OCI-LY3 (cell line): ENCODE data around the gene TRIP11.

ENCODE experiments used
- H2AFZ ChIP-seq: fragments of 200-600, 300-600 bp; shearing (Covaris generic); 2 replicates; pipeline ENCODE4 v1.6.0; 2014; ENCODE audit warnings: antibody characterized with exemption, low read depth, low read length
- H3K27ac ChIP-seq: fragments of 200-600, 300-600 bp; sonication (generic); 2 replicates; pipeline ENCODE4 v1.5.1; 2014; ENCODE audit warnings: mild to moderate bottlenecking, low read length, moderate library complexity, mixed read lengths
- H3K27me3 ChIP-seq: fragments of 200-600, 300-600 bp; sonication (generic); 2 replicates; pipeline ENCODE4 v1.6.1; 2014; ENCODE audit warnings: low read depth, low read length, mixed read lengths
- H3K36me3 ChIP-seq: fragments of 200-600, 300-600 bp; sonication (generic); replicated peaks from 2 replicates; pipeline ENCODE3; 2014; ENCODE audit warnings: low read depth, low read length, mixed read lengths
- H3K4me1 ChIP-seq: fragments of 300-600, 200-600 bp; sonication (generic); 2 replicates; pipeline ENCODE4 v1.6.1; 2014; ENCODE audit warnings: low read length, mixed read lengths
- H3K4me2 ChIP-seq: fragments of 200-600, 300-600 bp; sonication (generic); 2 replicates; pipeline ENCODE4 v1.6.1; 2014; ENCODE audit warnings: low read length, mixed read lengths
- H3K4me3 ChIP-seq: fragments of 300-600, 200-600 bp; sonication (generic); 2 replicates; pipeline ENCODE4 v1.5.1; 2014; ENCODE audit warnings: antibody characterized with exemption, mild to moderate bottlenecking, low read length, moderate library complexity
- H3K79me2 ChIP-seq: fragments of 300-600, 200-600 bp; shearing (Covaris generic); 2 replicates; pipeline ENCODE4 v1.6.1; 2014; ENCODE audit warnings: mild to moderate bottlenecking, low read length, mixed read lengths
- H3K9ac ChIP-seq: fragments of 300-600, 200-600 bp; shearing (Covaris generic); 2 replicates; pipeline ENCODE4 v1.6.0; 2014; ENCODE audit warnings: mild to moderate bottlenecking, low read length, moderate library complexity
- H3K9me3 ChIP-seq: fragments of 200-600, 300-600 bp; shearing (Covaris generic); 2 replicates; pipeline ENCODE4 v1.6.1; 2014; ENCODE audit warnings: low read length, mixed read lengths; ENCODE audit not compliant: insufficient read depth
- H4K20me1 ChIP-seq: fragments of 200-600, 300-600 bp; sonication (generic); 2 replicates; pipeline ENCODE4 v1.6.1; 2016; ENCODE audit warnings: low read length, mixed read lengths; ENCODE audit not compliant: insufficient read depth
- CTCF ChIP-seq: fragments of 200-600, 300-600 bp; sonication (generic); IDR thresholded peaks from 2 replicates; pipeline ENCODE4 v1.5.1; 2014; ENCODE audit warnings: antibody characterized with exemption, low read length, low read depth
- EZH2phosphoT487 ChIP-seq: fragments of 200-600 bp; shearing (Covaris generic); IDR thresholded peaks from 2 replicates; pipeline ENCODE4 v1.6.1; 2018; ENCODE audit warnings: antibody characterized with exemption, mixed run types, low read depth

The TRIP11 gene

DNA sequence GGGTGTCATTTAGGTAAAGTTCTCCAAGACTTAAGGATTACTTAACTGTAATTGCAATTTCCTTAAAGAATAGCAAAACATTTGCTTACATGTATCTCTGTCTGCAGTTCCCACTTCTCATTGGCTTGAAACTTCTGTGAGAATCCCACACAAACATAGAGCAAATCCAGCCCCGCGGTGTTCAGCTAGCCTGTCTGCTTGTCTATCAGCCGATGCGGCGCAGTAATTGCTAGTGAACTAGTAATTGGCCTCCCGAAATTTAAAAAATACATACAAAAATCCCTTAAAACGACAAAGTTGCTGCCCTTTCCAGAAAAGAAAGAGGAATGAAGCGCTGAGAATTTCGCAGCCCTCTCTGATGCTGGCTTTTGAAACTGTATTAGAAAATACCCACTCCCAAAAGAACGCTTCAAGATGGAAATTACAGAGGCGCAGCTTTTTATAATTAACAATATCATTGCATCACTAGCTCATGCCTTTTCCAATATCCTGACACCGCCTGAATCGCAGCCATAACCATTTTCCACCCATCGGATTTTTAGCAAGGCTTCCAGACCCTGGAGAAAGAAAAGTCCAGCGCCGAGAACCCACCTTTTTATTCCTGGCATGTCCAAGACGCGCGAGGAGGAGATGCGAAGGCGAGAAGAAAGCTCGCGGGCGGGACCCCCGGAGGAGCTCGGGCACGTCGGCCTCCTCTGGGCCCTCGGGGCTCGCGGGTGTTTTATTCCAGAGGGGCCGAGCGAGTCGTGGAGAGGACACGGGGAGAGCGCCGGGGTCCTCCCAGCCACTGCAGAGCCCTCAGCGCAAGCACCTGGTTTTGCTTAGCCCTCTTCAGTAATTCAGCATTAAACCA lies 93.0 kb downstream of the TRIP11 start:
- no peak overlapping the region for H3K9ac ChIP-seq
- H3K79me2 ChIP-seq = no peaks in the 10 kb centered on the region
- H2AFZ ChIP-seq = no peak overlapping the region
- no peaks in the 10 kb centered on the region for H4K20me1 ChIP-seq
- no peaks in the 10 kb centered on the region for H3K9me3 ChIP-seq
- H3K36me3 ChIP-seq = no peaks in the 10 kb centered on the region
- no peaks in the 10 kb centered on the region for H3K27me3 ChIP-seq
- TF ChIP-seq EZH2phosphoT487 = no peak
- no peak for TF ChIP-seq CTCF
- H3K4me3 ChIP-seq = no peak overlapping the region
- no peaks in the 10 kb centered on the region for H3K4me1 ChIP-seq
- H3K4me2 ChIP-seq = no peak overlapping the region
- H3K27ac ChIP-seq = no peak overlapping the region

DNA sequence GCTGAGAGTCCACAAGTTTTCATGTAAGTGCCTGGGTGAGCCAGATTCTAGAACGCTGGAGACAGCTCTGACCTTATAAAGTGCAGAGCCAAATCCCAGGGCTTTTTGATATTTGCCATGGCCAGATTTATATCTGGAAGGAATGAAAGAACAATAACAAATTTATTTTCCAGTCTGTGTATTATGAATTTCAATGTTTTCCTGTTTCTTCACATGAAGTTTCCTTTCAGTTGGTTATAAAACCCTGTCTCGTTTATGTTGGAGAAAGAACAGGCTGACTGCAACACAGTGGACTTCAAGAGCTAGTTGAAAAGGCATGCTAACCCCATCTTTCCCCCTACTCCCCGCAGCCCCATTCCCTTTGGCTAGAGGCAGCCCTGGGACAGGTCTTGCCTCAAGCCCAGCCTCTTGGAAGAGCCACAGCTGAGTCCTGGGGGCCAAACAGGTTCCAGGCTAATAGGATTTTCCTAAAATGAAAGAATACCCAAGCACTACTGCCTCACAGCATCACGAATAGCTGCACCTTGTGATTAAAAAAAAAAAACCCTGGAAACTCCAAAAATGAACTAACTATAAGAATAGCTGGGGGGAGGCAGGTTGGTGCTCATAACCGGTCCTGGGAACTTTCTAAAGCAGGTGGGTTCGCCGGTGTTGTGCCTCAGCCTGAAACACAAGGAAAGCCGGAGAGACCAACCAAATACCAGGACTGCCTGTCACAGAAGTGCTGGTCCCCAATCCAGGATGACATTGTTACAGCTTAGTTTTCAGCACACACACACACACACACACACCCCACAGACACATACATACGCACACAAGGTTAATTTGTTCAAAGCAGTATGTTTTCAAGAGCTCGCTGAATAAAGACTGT lies 93.9 kb downstream of the TRIP11 start:
- no peak overlapping the region for H3K27ac ChIP-seq
- no peak overlapping the region for H2AFZ ChIP-seq
- no peak overlapping the region for H3K9ac ChIP-seq
- TF ChIP-seq CTCF = no peak
- TF ChIP-seq EZH2phosphoT487 = no peak
- H3K27me3 ChIP-seq = no peaks in the 10 kb centered on the region
- H3K4me3 ChIP-seq = no peak overlapping the region
- no peak overlapping the region for H3K4me2 ChIP-seq
- no peaks in the 10 kb centered on the region for H3K79me2 ChIP-seq
- H3K4me1 ChIP-seq = no peaks in the 10 kb centered on the region
- no peaks in the 10 kb centered on the region for H3K36me3 ChIP-seq
- no peaks in the 10 kb centered on the region for H3K9me3 ChIP-seq
- H4K20me1 ChIP-seq = no peaks in the 10 kb centered on the region

- H3K27me3 ChIP-seq = no peaks in the 10 kb centered on the region
- no peaks in the 10 kb centered on the region for H3K4me1 ChIP-seq
- H4K20me1 ChIP-seq = no peaks in the 10 kb centered on the region
- no peak overlapping the region for H3K9ac ChIP-seq
- no peak overlapping the region for H2AFZ ChIP-seq
- no peak overlapping the region for H3K4me2 ChIP-seq
- no peak overlapping the region for H3K4me3 ChIP-seq
- no peaks in the 10 kb centered on the region for H3K36me3 ChIP-seq
- TF ChIP-seq EZH2phosphoT487 = no peak
- no peak for TF ChIP-seq CTCF
- no peak overlapping the region for H3K27ac ChIP-seq
- no peaks in the 10 kb centered on the region for H3K79me2 ChIP-seq
- H3K9me3 ChIP-seq = no peaks in the 10 kb centered on the region
Measured at GRCh38 chr14:91942946-91943345, 96.9 kb downstream of the TRIP11 start.

DNA sequence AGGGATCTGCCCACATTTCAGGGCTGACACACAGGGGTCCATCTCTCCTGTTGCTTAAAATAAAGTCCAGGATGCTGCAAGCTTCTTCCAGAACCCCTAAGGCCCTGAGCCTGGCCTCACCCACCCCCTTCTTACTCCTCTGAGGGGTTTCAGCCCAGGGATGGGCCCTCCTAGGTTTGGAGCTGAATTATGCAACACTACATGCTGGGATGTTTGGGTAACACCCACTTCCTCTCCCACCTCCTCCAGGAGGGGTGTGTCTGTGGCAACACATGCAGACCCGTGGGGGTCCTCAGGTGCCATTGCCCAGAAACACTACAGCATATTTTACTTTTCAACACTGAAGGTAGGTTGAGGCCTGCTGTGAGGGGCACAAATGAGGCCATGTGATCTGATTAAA lies 97.7 kb downstream of the TRIP11 start:
- Histone ChIP-seq H4K20me1 (no peaks in the 10 kb centered on the region), H3K4me1 (no peaks in the 10 kb centered on the region), H3K27ac (no peak overlapping the region), H3K4me2 (no peak overlapping the region), H3K27me3 (no peaks in the 10 kb centered on the region), H3K4me3 (no peak overlapping the region), H3K9me3 (no peaks in the 10 kb centered on the region), H2AFZ (no peak overlapping the region), H3K79me2 (no peaks in the 10 kb centered on the region), H3K9ac (no peak overlapping the region), H3K36me3 (no peaks in the 10 kb centered on the region)
- TF ChIP-seq CTCF = no peak
- TF ChIP-seq EZH2phosphoT487 = no peak
